HG03520 (cell line): Measurements from ENCODE around the gene RAP1GAP2.

ENCODE experiments used
- ATAC-seq: cut with Tn5 transposase; IDR thresholded peaks from one replicate; pipeline ENCODE4 v1.9.1; 2021; ENCODE audit warnings: mild to moderate bottlenecking, moderate library complexity; ENCODE audit not compliant: unreplicated experiment

Gene RAP1GAP2

GRCh38 chr17:2939714-2940351 lies 143.6 kb downstream of the RAP1GAP2 start:
- ATAC-seq = no peak

- ATAC-seq = no peak
Observed at GRCh38 chr17:2940352-2940751, 144.1 kb downstream of the RAP1GAP2 start.

- no peak for ATAC-seq
Observed at GRCh38 chr17:2943981-2944380, 147.7 kb downstream of the RAP1GAP2 start.

DNA sequence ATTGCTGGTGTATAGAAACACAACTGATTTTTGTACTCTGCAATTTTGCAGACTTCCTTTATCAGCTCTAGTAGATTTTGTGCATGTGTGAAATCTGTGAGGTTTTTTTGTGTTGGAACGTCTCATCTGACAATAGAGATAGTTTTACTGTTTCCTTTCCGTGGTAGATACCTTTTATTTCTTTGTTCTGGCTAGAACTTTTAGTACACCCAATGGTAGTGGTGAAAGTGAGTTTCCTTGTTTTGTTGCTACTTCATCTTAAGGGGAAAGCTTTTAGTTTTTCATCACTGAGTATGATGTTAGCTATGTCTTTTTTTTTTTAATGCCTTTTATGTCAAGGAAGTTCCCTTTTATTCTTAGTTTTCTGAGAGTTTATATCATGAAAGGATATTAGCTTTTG lies 149.1 kb downstream of the RAP1GAP2 start:
- ATAC-seq = no peak

- ATAC-seq = no peak
Observed at GRCh38 chr17:2946144-2946543, 149.9 kb downstream of the RAP1GAP2 start.

DNA sequence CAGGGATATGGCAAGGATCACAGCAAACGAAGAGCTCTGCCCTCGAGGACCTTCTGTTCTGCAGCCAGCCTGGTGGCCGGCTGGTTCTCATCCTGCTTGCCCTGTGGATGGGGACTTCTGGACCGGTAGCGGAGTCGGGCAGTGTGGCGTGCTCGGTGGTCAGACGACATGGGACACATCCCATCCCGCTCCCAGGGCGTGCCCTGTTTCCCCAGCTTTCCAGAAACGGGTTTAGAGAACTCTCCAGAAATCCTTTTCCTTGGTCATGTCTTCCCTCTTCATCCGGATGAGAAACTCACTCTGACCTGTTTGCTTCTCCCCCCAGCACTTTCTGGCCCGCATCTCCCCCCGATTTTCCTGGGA lies 151.3 kb downstream of the RAP1GAP2 start:
- no peak for ATAC-seq

DNA sequence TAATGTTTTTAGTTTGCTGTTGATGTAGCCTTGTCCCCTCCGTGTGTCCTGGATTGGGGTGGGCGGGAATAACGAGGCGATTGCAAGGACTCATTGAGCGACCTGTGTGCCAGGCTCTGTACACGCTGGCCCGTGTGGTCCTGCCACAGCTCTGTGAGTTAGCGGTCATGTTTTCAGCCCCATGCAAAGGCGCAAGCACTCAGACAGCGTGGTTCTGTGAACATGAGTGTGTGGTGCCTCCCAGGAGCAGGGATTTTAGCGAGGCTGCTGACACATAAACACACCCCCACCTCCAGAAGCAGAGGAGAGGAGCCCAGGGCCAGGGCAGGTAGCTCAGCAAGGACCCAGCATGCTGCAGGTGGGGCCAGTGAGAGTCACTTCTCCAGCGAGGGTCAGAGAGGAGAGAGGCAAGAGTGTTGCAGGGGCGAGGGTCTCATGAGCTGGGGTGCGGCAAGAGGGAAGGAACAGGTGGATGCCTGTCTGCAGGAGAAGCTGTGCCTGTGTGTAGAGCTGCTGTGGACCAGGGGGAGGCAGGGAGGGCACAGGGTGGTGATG lies 151.8 kb downstream of the RAP1GAP2 start:
- ATAC-seq = no peak

- ATAC-seq = no peak
Observed at GRCh38 chr17:2948721-2949468, 152.7 kb downstream of the RAP1GAP2 start.

GRCh38 chr17:2949469-2950044 lies 153.3 kb downstream of the RAP1GAP2 start:
- no peak for ATAC-seq

DNA sequence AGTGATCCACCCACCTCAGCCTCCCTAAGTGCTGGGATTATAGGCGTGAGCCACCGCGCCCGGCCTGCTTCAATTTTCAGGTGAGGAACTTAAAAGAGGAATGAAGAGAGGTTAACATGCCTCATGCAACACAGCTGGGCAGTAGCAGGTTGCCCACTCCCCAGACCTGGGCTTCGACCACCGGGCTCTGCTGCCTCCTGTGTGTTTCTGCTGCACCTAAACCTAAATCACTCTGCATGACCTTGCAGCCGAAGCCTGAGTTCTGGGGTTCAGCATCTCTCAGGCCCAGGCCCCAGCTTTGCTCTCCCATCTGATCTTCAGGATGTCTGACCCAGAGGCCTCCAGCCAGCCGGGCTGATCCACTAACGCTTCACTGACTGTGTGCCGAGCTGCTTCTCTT lies 154.6 kb downstream of the RAP1GAP2 start:
- ATAC-seq = no peak

DNA sequence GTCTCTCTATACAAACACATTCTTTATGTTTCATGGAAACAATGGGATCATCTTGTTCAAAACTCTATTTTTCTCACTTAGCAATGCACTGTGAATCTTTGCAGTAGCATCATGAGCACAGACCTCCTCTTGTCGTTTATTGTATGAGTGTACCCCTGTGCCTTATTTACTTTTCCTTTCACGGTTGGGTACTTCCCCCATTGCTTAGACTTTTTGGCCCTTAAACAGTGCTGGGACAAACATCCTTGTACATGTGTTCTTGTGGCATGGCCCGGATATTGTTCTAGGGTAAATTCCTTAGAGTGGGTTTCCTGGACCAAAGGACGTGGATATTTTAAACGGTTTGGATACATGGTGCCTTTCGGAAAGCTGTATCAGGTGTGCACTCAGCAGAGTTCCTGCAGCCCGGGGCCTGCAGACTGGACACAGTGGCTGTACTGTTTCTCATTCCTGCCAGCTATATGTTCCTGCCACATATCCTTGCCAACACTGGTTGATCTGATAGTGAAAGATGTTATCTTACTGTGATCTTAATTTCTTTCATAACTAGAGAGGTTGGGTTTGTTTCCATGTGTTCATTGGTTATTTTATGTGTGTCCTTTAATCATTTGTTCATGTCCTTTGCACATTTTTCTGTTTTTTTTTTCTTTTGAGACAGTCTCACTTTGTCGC lies 156.1 kb downstream of the RAP1GAP2 start:
- ATAC-seq = no peak

- ATAC-seq = no peak
Observed at GRCh38 chr17:2954898-2955445, 158.7 kb downstream of the RAP1GAP2 start.

DNA sequence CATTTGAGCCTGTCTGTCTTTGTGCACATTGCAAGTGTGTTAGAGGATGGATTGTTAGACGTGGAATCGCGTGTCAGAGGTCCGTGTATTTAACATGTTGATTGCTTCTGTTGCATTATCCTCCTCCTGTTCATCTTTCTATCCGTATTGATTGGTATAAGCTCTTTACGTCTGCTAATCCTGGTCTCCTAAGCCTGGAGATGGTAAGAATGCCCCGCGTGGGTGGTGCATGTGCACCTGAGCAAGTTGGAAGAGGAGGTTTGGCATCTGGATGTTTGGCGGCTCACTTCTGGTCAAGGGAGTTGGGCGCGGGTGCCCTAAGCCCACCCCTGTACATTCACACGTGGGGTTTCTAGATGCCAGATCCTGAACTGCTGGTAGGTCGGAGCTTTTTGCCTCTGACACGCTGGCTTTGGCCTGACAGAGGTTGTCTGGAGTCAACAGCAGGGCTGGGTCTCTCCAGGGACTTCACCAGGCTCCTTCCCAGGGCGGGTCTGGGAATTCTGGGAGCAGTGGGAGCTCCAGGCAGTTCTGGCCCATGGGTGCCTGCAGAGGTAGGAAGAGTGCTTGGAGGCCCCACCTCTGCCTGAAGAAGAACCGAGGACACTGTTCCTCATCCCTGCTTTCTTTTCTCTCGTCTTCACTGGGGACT lies 159.8 kb downstream of the RAP1GAP2 start:
- no peak for ATAC-seq

DNA sequence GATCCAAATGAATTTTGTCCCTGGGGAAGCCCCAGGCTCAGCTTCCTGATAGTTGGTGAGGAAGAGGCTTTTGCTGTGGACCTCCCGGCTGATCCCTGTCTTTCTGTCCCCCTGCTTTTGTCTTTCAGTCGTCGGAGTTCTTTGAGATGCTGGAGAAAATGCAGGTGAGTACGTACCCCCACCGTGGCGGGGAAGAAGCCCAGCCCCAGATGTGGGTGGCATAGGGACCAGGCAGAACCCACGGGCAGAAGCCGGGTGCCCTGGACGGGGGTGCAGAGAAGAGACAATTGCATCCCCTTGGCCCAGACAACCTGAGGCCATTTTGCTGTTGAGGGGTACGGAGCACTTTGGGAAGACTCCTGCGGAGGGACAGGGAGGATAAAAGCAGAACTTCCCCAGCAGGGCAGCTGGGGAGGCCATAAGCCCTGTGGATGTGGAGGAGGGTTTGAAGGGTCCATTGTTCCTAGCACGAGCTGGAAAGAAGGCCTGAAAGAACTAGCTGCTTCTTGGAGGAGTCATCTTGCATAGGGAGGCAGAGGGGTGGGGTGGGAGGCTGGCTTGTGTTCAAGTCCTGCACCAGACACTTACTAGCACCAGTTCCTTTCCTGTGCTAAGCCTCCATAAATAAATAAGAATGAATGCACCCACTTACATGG lies 161.5 kb downstream of the RAP1GAP2 start:
- ATAC-seq = no peak

- no peak for ATAC-seq
Observed at GRCh38 chr17:2958706-2959222, 162.5 kb downstream of the RAP1GAP2 start.

- no peak for ATAC-seq
Observed at GRCh38 chr17:2959371-2960130, 163.3 kb downstream of the RAP1GAP2 start.

DNA sequence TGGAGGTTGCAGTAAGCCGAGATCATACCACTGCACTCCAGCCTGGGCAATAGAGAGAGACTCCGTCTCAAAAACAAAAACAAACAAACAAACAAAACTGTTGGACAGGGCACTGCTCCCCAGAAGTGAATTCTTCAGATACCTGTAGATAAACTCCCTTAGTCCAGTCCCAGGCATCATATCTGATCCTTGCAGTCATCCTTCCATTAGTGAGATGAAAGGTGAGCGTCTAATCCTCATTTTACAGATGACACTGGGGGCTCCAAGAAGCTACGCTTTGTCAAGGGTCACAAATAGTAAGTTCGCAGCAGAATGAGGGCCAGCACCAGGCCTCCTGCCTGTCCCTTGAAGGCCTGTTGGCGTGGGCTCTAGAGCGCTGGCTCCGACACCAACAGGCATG lies 165.2 kb downstream of the RAP1GAP2 start:
- no peak for ATAC-seq

GRCh38 chr17:2962236-2962635 lies 166.0 kb downstream of the RAP1GAP2 start:
- no peak for ATAC-seq

- no peak for ATAC-seq
Observed at GRCh38 chr17:2962729-2963128, 166.5 kb downstream of the RAP1GAP2 start.
